Measurements from ENCODE around the gene PTPRG. TPM values are rescaled to one million over a fixed set of nuclear protein-coding genes. Genes with fewer than 3 reads are reported as not detected.

The PTPRG gene
- total RNA-seq, 1 experiment from 2014 or later: 0.74 TPM

GRCh38 chr3:61975936-61976335 is 414.6 kb downstream of the PTPRG start:
- H3K27ac ChIP-seq (ENCODE audit: low read length): no peak overlapping the region
- BruUV-seq (replicated peaks): no TSS peak
- CTCF ChIA-PET: no interaction called here
- H3K4me3 ChIP-seq (ENCODE audit: low read depth in 2 of 2, low read length in 2 of 2): no peak overlapping the region
- no peaks in the 10 kb centered on the region for H3K36me3 ChIP-seq (ENCODE audit: control insufficient read depth, insufficient read depth, low read length)
- H3K4me1 ChIP-seq (ENCODE audit: control insufficient read depth, insufficient read depth, low read length): no peaks in the 10 kb centered on the region
- H3K27me3 ChIP-seq (ENCODE audit: control insufficient read depth, insufficient read depth, low read length): no peaks in the 10 kb centered on the region
- DNase-seq (ENCODE audit: low read depth, low spot score) (no peak), ATAC-seq (no peak)
- POLR2A ChIA-PET: no interaction called here
- H3K9me3 ChIP-seq (ENCODE audit: control insufficient read depth, insufficient read depth, low read depth, low read length): no peaks in the 10 kb centered on the region
- intact Hi-C loops (cut with micrococcal nuclease; ENCODE audit: unreplicated experiment) (no loop called here), in situ Hi-C loops (cut with HindIII; ENCODE audit: low pct_unique_long_range_greater_than_20kb, low sequenced_read_pairs) (no loop called here)
- no peak for TF ChIP-seq POLR2AphosphoS5 (IDR thresholded peaks at IDR 0.05; ENCODE audit: low read depth, low read length)
- no peak for TF ChIP-seq TCF7L2 (IDR thresholded peaks at IDR 0.05; ENCODE audit: low read depth, low read length)
- TF ChIP-seq REST (IDR thresholded peaks at IDR 0.05; ENCODE audit: insufficient read depth in 1 of 2, low read depth in 2 of 2, low read length in 1 of 2): no peak
- no peak for TF ChIP-seq CTCF (IDR thresholded peaks at IDR 0.05)
- TF ChIP-seq SIN3A (IDR thresholded peaks at IDR 0.05; ENCODE audit: borderline replicate concordance, insufficient read depth, low read depth, low read length): no peak

GRCh38 chr3:61978460-61979419 is 417.4 kb downstream of the PTPRG start:
- Histone ChIP-seq H3K9me3 (ENCODE audit: control insufficient read depth, insufficient read depth, low read depth, low read length) (no peaks in the 10 kb centered on the region), H3K4me3 (ENCODE audit: low read depth in 2 of 2, low read length in 2 of 2) (no peak overlapping the region), H3K4me1 (ENCODE audit: control insufficient read depth, insufficient read depth, low read length) (no peaks in the 10 kb centered on the region), H3K27me3 (ENCODE audit: control insufficient read depth, insufficient read depth, low read length) (no peaks in the 10 kb centered on the region), H3K36me3 (ENCODE audit: control insufficient read depth, insufficient read depth, low read length) (no peaks in the 10 kb centered on the region), H3K27ac (ENCODE audit: low read length) (no peak overlapping the region)
- ChIA-PET POLR2A (no interaction called here), CTCF (no interaction called here)
- no peak for ATAC-seq
- TF ChIP-seq CTCF (IDR thresholded peaks at IDR 0.05) (no peak), POLR2AphosphoS5 (IDR thresholded peaks at IDR 0.05; ENCODE audit: low read depth, low read length) (no peak), REST (IDR thresholded peaks at IDR 0.05; ENCODE audit: insufficient read depth in 1 of 2, low read depth in 2 of 2, low read length in 1 of 2) (no peak), SIN3A (IDR thresholded peaks at IDR 0.05; ENCODE audit: borderline replicate concordance, insufficient read depth, low read depth, low read length) (no peak), TCF7L2 (IDR thresholded peaks at IDR 0.05; ENCODE audit: low read depth, low read length) (no peak)
- BruUV-seq (replicated peaks): no TSS peak
- intact Hi-C loops (cut with micrococcal nuclease; ENCODE audit: unreplicated experiment) (no loop called here), in situ Hi-C loops (cut with HindIII; ENCODE audit: low pct_unique_long_range_greater_than_20kb, low sequenced_read_pairs) (no loop called here)
- DNase-seq (ENCODE audit: low read depth, low spot score): no peak

All from Panc1 (cell line).